Thoracic aorta (tissue), 2 donors: ENCODE measurements around the gene SORBS1. TPM values are rescaled to one million over a fixed set of nuclear protein-coding genes. Genes with fewer than 3 reads are reported as not detected.

Experiments
- ATAC-seq: fragments of 150-250 bp; one replicate; pipeline ENCODE4 v1.8.0; 2017; ENCODE audit warnings: low read depth; ENCODE audit not compliant: insufficient number of reproducible peaks, low FRiP score
- DNase-seq: peaks from one replicate; pipeline ENCODE4 v3.0.0-alpha.2; 2020; ENCODE audit warnings: low spot score
- H3K27ac ChIP-seq, 2 donors: fragments of 200-600 bp; sonication (generic); 1 replicate in 1 of 2; 2 replicates in 1 of 2; pipeline ENCODE4 v1.5.1; 2016; ENCODE audit warnings: mild to moderate bottlenecking in 2 of 2, moderate library complexity in 2 of 2
- H3K27me3 ChIP-seq: fragments of 200-600 bp; sonication (generic); replicated peaks from 2 replicates; pipeline ENCODE4 v1.6.0; 2016; ENCODE audit warnings: mild to moderate bottlenecking; ENCODE audit not compliant: insufficient read depth
- H3K36me3 ChIP-seq: fragments of 200-600 bp; sonication (generic); one replicate; pipeline ENCODE4 v1.5.1; 2016
- H3K4me1 ChIP-seq, 2 donors: fragments of 200-600 bp; sonication (generic); 1 replicate in 1 of 2; 2 replicates in 1 of 2; pipeline versions ENCODE4 v1.5.1 to v1.6.0; 2016; ENCODE audit warnings: low read depth in 2 of 2, mild to moderate bottlenecking in 1 of 2; ENCODE audit not compliant: control insufficient read depth in 1 of 2
- H3K4me3 ChIP-seq: fragments of 200-600 bp; sonication (generic); 2 replicates; pipeline ENCODE4 v1.5.1; 2016; ENCODE audit warnings: mild to moderate bottlenecking
- H3K9me3 ChIP-seq: fragments of 200-600 bp; sonication (generic); 2 replicates; pipeline ENCODE4 v1.5.1; 2016
- CTCF ChIP-seq: fragments of 200-600 bp; sonication (generic); IDR thresholded peaks from one replicate; pipeline ENCODE4 v1.5.1; 2019; ENCODE audit warnings: antibody characterized with exemption
- total RNA-seq, 2 donors: library from RNA; depleted of rRNA; stranded (reverse); fragments of >200 nt; gene quantifications; one replicate each; pipeline versions ENCODE4 v1.1.0 to v1.2.3, GENCODE V29; 2016

SORBS1 gene
- total RNA-seq, 2 donors from 2014 or later, result 1,110 to 1,659 TPM

- H3K9me3 ChIP-seq, result no peaks in the 10 kb centered on the region
- no peaks in the 10 kb centered on the region for H3K27me3 ChIP-seq
- H3K36me3 ChIP-seq, result peaks cover 56% of the 10 kb centered on the region
- H3K4me1 ChIP-seq, result peaks cover 72 to 97% of the 10 kb centered on the region in 2 donors
- DNase-seq, result no peak
- H3K27ac ChIP-seq, result peak overlapping the region; percentile 90 to 95
- ATAC-seq, result peak; percentile 56
- H3K4me3 ChIP-seq, result no peak overlapping the region
- TF ChIP-seq CTCF, result no peak
Measured at GRCh38 chr10:95408983-95409873, 151.9 kb downstream of the SORBS1 start.

GRCh38 chr10:95408148-95408960, 152.8 kb downstream of the SORBS1 start:
- peak; percentile 15 for ATAC-seq
- Histone ChIP-seq H3K27me3 (no peaks in the 10 kb centered on the region), H3K9me3 (no peaks in the 10 kb centered on the region), H3K36me3 (peaks cover 58% of the 10 kb centered on the region), H3K27ac (peak overlapping the region; percentile 90 to 95), H3K4me1 (peaks cover 65 to 96% of the 10 kb centered on the region in 2 donors), H3K4me3 (no peak overlapping the region)
- TF ChIP-seq CTCF, result no peak
- DNase-seq, result no peak

GRCh38 chr10:95407546-95407945, 153.6 kb downstream of the SORBS1 start:
- Histone ChIP-seq H3K36me3 (peaks cover 50% of the 10 kb centered on the region), H3K4me3 (no peak overlapping the region), H3K4me1 (peaks cover 61 to 96% of the 10 kb centered on the region in 2 donors), H3K27me3 (no peaks in the 10 kb centered on the region), H3K27ac (peak overlapping the region; percentile 90 to 95), H3K9me3 (no peaks in the 10 kb centered on the region)
- no peak for TF ChIP-seq CTCF
- ATAC-seq, result no peak
- DNase-seq, result no peak

GRCh38 chr10:95406651-95407280, 154.4 kb downstream of the SORBS1 start:
- peak; percentile 29 for ATAC-seq
- DNase-seq, result peak; percentile 85
- TF ChIP-seq CTCF, result no peak
- peak overlapping the region; percentile 90 to 95 for H3K27ac ChIP-seq
- H3K4me3 ChIP-seq, result no peak overlapping the region
- no peaks in the 10 kb centered on the region for H3K9me3 ChIP-seq
- H3K27me3 ChIP-seq, result no peaks in the 10 kb centered on the region
- peaks cover 52% of the 10 kb centered on the region for H3K36me3 ChIP-seq
- peaks cover 61 to 96% of the 10 kb centered on the region in 2 donors for H3K4me1 ChIP-seq
